ENCODE data around the gene CCNF.

DNA sequence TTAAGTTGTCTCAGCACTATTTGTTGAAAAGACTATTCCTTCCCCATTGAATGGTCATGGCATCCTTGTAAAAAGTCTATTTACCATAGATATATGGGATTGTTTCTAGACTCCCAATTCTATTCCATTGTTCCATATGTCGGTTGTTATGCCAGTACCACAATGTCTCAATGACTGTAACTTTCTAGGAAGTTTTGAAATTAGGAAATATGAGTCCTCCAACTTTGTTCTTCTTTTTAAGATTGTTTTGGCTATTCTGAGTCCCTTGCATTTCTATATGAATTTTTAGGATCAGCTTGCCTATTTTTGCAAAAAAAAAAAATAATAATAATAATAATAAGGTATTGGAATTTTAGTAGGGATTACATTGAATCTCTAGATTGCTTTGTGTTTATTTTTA, 45.7 kb upstream of the CCNF start:
- TF ChIP-seq ARNTL (CRISPR knock-in tag; IDR thresholded peaks at IDR 0.05; ENCODE audit: borderline replicate concordance, low read depth) (no peak), ZNF565 (CRISPR knock-in tag; conservative IDR thresholded peaks at IDR 0.05; ENCODE audit: low read depth) (no peak), ZFP30 (CRISPR knock-in tag; IDR thresholded peaks at IDR 0.05) (no peak), ZNF8 (CRISPR knock-in tag; IDR thresholded peaks at IDR 0.05) (no peak)

All from SK-N-SH treated with all-trans-retinoic acid at 6 μM for 48 hours (cell line).